HL-60 (cell line): ENCODE results near the gene ARFGEF3.

Experiments
- GABPA ChIP-seq: IDR thresholded peaks from 2 replicates; pipeline ENCODE4 v1.6.1; 2012; ENCODE audit warnings: low read depth
- POLR2AphosphoS5 ChIP-seq: IDR thresholded peaks from 2 replicates; pipeline ENCODE4 v1.6.1; 2012; ENCODE audit warnings: low read depth
- TF ChIP-seq, protein P1 (sequence below): IDR thresholded peaks from one replicate; pipeline ENCODE4 v1.5.1; 2011; ENCODE audit warnings: low read length, control low read depth, inconsistent platforms; ENCODE audit not compliant: insufficient read depth
- TF ChIP-seq, protein P2 (sequence below): IDR thresholded peaks from 2 replicates; pipeline ENCODE4 v1.6.1; 2012; ENCODE audit warnings: low read depth; ENCODE audit not compliant: insufficient replicate concordance

DNA sequence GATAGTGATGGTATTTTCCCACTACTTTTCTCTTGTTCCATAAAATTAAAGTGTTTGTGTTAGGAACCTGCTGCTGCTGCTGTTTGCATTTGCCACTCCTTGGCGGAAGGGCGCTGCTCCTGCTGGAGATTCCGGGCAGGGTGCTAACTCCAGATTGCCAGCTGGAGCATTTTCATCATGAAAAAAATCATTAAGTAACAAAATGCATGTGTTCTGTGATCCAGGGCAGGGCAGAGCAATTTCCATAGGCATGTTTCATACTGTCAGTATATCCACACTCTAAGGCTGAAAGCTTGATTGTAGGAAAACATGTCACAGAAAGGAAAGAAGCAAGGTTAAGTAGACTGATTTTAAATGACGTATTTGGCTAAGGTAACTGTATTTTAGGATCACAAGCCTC lies 32.5 kb downstream of the ARFGEF3 start:
- TF ChIP-seq, protein P1, sequence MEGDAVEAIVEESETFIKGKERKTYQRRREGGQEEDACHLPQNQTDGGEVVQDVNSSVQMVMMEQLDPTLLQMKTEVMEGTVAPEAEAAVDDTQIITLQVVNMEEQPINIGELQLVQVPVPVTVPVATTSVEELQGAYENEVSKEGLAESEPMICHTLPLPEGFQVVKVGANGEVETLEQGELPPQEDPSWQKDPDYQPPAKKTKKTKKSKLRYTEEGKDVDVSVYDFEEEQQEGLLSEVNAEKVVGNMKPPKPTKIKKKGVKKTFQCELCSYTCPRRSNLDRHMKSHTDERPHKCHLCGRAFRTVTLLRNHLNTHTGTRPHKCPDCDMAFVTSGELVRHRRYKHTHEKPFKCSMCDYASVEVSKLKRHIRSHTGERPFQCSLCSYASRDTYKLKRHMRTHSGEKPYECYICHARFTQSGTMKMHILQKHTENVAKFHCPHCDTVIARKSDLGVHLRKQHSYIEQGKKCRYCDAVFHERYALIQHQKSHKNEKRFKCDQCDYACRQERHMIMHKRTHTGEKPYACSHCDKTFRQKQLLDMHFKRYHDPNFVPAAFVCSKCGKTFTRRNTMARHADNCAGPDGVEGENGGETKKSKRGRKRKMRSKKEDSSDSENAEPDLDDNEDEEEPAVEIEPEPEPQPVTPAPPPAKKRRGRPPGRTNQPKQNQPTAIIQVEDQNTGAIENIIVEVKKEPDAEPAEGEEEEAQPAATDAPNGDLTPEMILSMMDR = no peak
- TF ChIP-seq, protein P2, sequence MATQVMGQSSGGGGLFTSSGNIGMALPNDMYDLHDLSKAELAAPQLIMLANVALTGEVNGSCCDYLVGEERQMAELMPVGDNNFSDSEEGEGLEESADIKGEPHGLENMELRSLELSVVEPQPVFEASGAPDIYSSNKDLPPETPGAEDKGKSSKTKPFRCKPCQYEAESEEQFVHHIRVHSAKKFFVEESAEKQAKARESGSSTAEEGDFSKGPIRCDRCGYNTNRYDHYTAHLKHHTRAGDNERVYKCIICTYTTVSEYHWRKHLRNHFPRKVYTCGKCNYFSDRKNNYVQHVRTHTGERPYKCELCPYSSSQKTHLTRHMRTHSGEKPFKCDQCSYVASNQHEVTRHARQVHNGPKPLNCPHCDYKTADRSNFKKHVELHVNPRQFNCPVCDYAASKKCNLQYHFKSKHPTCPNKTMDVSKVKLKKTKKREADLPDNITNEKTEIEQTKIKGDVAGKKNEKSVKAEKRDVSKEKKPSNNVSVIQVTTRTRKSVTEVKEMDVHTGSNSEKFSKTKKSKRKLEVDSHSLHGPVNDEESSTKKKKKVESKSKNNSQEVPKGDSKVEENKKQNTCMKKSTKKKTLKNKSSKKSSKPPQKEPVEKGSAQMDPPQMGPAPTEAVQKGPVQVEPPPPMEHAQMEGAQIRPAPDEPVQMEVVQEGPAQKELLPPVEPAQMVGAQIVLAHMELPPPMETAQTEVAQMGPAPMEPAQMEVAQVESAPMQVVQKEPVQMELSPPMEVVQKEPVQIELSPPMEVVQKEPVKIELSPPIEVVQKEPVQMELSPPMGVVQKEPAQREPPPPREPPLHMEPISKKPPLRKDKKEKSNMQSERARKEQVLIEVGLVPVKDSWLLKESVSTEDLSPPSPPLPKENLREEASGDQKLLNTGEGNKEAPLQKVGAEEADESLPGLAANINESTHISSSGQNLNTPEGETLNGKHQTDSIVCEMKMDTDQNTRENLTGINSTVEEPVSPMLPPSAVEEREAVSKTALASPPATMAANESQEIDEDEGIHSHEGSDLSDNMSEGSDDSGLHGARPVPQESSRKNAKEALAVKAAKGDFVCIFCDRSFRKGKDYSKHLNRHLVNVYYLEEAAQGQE = no peak
- TF ChIP-seq GABPA = no peak
- TF ChIP-seq POLR2AphosphoS5 = no peak
